Naive thymus-derived CD8-positive, alpha-beta T cell (primary cell): ENCODE measurements around the gene LENG9. TPM values are rescaled to one million over a fixed set of nuclear protein-coding genes. Genes with fewer than 3 reads are reported as not detected.

Experiments
- ATAC-seq, 2 donors: fragments of 150-1000 bp; cut with Tn5 transposase in 1 of 2; sonication (Bioruptor Pico), chemical (Tn5 transposase) in 1 of 2; 1 replicate in 1 of 2; 2 replicates in 1 of 2; pipeline ENCODE4 v1.10.0; 2021; ENCODE audit warnings: mild to moderate bottlenecking in 2 of 2, moderate library complexity in 2 of 2
- POLR2A ChIA-PET: fragments of 350-600 bp; sonication (Branson Sonifier 250); formaldehyde crosslinking; loops from one replicate; lab custom pipeline; 2021; ENCODE audit warnings: antibody characterized with exemption; lab: Charles Lee
- DNase-seq, 10 donors: peaks; one replicate each; pipeline versions ENCODE4 v3.0.0 to v3.0.0-alpha.2; 2020 to 2022
- H3K27ac Mint-ChIP-seq, 10 donors: one replicate each; pipeline ENCODE4 v1.8.0; 2020 to 2022; ENCODE audit warnings: mild to moderate bottlenecking in 10 of 10, mixed read lengths in 10 of 10, moderate library complexity in 4 of 10, inconsistent platforms in 1 of 10
- H3K27me3 Mint-ChIP-seq, 5 donors: one replicate each; pipeline ENCODE4 v1.8.0; 2021 to 2022; ENCODE audit warnings: mixed read lengths in 5 of 5
- H3K36me3 Mint-ChIP-seq, 3 donors: one replicate each; pipeline ENCODE4 v1.8.0; 2020 to 2022; ENCODE audit warnings: mixed read lengths in 3 of 3, mild to moderate bottlenecking in 2 of 3, inconsistent platforms in 1 of 3
- H3K4me1 Mint-ChIP-seq, 4 donors: one replicate each; pipeline ENCODE4 v1.8.0; 2021 to 2022; ENCODE audit warnings: mixed read lengths in 4 of 4
- H3K4me3 Mint-ChIP-seq, 10 donors: one replicate each; pipeline ENCODE4 v1.8.0; 2020 to 2022; ENCODE audit warnings: mild to moderate bottlenecking in 10 of 10, mixed read lengths in 10 of 10, moderate library complexity in 6 of 10, inconsistent platforms in 1 of 10
- H3K9me3 Mint-ChIP-seq, 9 donors: one replicate each; pipeline ENCODE4 v1.8.0; 2020 to 2022; ENCODE audit warnings: mixed read lengths in 9 of 9, mild to moderate bottlenecking in 3 of 9, inconsistent platforms in 1 of 9, moderate library complexity in 1 of 9
- polyA plus RNA-seq, 3 donors: library from polyadenylated mRNA; unstranded; fragments of 300-500 nt; fragmentation: Illumina TruSeq; gene quantifications; one replicate each; pipeline ENCODE4 v1.2.3, GENCODE V29; 2021
- total RNA-seq, 8 experiments: library from RNA in 2 of 8; stranded (reverse) in 2 of 8; gene quantifications; one replicate each; pipeline ENCODE4 v1.2.3 and lab custom pipeline; 2021 to 2026

The LENG9 gene
- total and polyA plus RNA-seq, 5 experiments from 2014 or later = 0.22 to 5.8 (median 2.8) TPM; not detected in 1

DNA sequence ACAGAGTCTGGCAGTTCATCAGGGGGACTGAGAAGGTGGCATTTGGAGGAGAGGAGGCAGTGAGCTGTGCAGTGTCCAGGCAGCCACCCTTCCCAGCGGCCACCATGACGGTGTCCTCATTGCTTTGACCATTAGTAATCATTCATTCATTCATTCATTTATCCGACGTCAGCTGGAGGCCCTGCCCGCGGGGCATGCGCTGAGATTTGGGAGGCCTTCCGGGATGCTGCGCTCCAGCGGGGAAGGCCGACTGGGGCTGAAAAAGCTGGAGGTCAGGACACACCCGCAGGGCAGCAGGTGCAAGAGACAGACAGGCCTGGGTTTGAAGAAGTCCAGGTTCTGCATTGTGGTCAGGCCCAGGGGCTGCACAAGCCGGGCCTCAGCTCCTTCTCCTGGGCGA, 39.4 kb downstream of the LENG9 start:
- ATAC-seq (no peak), DNase-seq (no peak)
- H3K27me3 Mint-ChIP-seq = peaks cover 19 to 61% (median 27%) of the 10 kb centered on the region in 5 donors
- POLR2A ChIA-PET = interaction anchor here (0.7 kb wide), 1 partner anchor 46 kb away, joined by 3 read pairs; no protein-coding TSS in a partner anchor
- no peaks in the 10 kb centered on the region for H3K9me3 Mint-ChIP-seq
- no peak overlapping the region for H3K27ac Mint-ChIP-seq
- no peak overlapping the region for H3K4me3 Mint-ChIP-seq
- peaks cover 0 to 2% (median 0%) of the 10 kb centered on the region in 3 donors for H3K36me3 Mint-ChIP-seq
- H3K4me1 Mint-ChIP-seq = peaks cover under 1 to 3% (median 2%) of the 10 kb centered on the region in 4 donors

GRCh38 chr19:54422136-54422535, 41.4 kb downstream of the LENG9 start:
- Mint-ChIP-seq H3K36me3 (peaks cover 0 to 2% (median 2%) of the 10 kb centered on the region in 3 donors), H3K9me3 (peaks cover 0 to 1% (median 0%) of the 10 kb centered on the region in 9 donors), H3K4me1 (peaks cover 13 to 15% (median 14%) of the 10 kb centered on the region in 4 donors), H3K27ac (no peak overlapping the region), H3K4me3 (no peak overlapping the region), H3K27me3 (peaks cover 23 to 64% (median 37%) of the 10 kb centered on the region in 5 donors)
- DNase-seq (no peak), ATAC-seq (no peak)
- POLR2A ChIA-PET = no interaction called here

GRCh38 chr19:54421521-54421920, 42.1 kb downstream of the LENG9 start:
- peaks cover 22 to 62% (median 37%) of the 10 kb centered on the region in 5 donors for H3K27me3 Mint-ChIP-seq
- H3K36me3 Mint-ChIP-seq = peaks cover 0 to 5% (median 2%) of the 10 kb centered on the region in 3 donors
- ATAC-seq (no peak), DNase-seq (no peak)
- peaks cover 15 to 17% (median 16%) of the 10 kb centered on the region in 4 donors for H3K4me1 Mint-ChIP-seq
- H3K4me3 Mint-ChIP-seq = no peak overlapping the region
- H3K27ac Mint-ChIP-seq = peak overlapping the region in 1 of 10 donors; percentile 29
- POLR2A ChIA-PET = no interaction called here
- H3K9me3 Mint-ChIP-seq = peaks cover 0 to 3% (median 0%) of the 10 kb centered on the region in 9 donors

- H3K4me3 Mint-ChIP-seq = no peak overlapping the region
- no peak for DNase-seq
- peak overlapping the region in 1 of 10 donors; percentile 29 for H3K27ac Mint-ChIP-seq
- POLR2A ChIA-PET = no interaction called here
- peaks cover 0 to 3% (median 0%) of the 10 kb centered on the region in 9 donors for H3K9me3 Mint-ChIP-seq
- H3K4me1 Mint-ChIP-seq = peaks cover 15 to 17% (median 16%) of the 10 kb centered on the region in 4 donors
- peaks cover 0 to 5% (median 2%) of the 10 kb centered on the region in 3 donors for H3K36me3 Mint-ChIP-seq
- ATAC-seq = no peak
- H3K27me3 Mint-ChIP-seq = peaks cover 20 to 59% (median 36%) of the 10 kb centered on the region in 5 donors
Observed at GRCh38 chr19:54421169-54421516, 42.4 kb downstream of the LENG9 start.

GRCh38 chr19:54420383-54421168, 43.0 kb downstream of the LENG9 start:
- peaks cover 18 to 58% (median 41%) of the 10 kb centered on the region in 5 donors for H3K27me3 Mint-ChIP-seq
- DNase-seq = no peak
- peaks cover 17 to 20% (median 18%) of the 10 kb centered on the region in 4 donors for H3K4me1 Mint-ChIP-seq
- H3K9me3 Mint-ChIP-seq = peaks cover 0 to 3% (median 0%) of the 10 kb centered on the region in 9 donors
- POLR2A ChIA-PET = no interaction called here
- H3K36me3 Mint-ChIP-seq = peaks cover 0 to 5% (median 2%) of the 10 kb centered on the region in 3 donors
- ATAC-seq = no peak
- no peak overlapping the region for H3K27ac Mint-ChIP-seq
- no peak overlapping the region for H3K4me3 Mint-ChIP-seq

DNA sequence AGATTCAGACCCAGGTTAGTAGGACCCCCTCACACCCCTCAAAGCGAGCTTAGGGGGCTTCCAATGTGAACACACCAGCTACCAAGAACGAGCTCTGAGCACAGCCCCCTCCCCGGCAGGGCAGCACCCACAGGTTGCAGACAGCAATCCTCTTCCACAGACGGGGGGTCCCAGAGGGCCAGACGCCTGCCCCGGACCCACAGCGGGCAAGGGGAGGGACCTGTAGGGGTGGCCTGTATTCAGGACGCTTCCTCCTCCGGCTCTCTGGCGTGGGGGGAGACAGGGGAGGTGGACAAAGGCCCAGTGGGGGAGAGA, 43.6 kb downstream of the LENG9 start:
- Mint-ChIP-seq H3K27ac (no peak overlapping the region), H3K27me3 (peaks cover 13 to 54% (median 36%) of the 10 kb centered on the region in 5 donors), H3K4me3 (no peak overlapping the region), H3K9me3 (peaks cover 0 to 3% (median 0%) of the 10 kb centered on the region in 9 donors), H3K36me3 (peaks cover 0 to 5% (median 2%) of the 10 kb centered on the region in 3 donors), H3K4me1 (peaks cover 17 to 20% (median 19%) of the 10 kb centered on the region in 4 donors)
- ATAC-seq = no peak
- DNase-seq = no peak
- POLR2A ChIA-PET = no interaction called here

DNA sequence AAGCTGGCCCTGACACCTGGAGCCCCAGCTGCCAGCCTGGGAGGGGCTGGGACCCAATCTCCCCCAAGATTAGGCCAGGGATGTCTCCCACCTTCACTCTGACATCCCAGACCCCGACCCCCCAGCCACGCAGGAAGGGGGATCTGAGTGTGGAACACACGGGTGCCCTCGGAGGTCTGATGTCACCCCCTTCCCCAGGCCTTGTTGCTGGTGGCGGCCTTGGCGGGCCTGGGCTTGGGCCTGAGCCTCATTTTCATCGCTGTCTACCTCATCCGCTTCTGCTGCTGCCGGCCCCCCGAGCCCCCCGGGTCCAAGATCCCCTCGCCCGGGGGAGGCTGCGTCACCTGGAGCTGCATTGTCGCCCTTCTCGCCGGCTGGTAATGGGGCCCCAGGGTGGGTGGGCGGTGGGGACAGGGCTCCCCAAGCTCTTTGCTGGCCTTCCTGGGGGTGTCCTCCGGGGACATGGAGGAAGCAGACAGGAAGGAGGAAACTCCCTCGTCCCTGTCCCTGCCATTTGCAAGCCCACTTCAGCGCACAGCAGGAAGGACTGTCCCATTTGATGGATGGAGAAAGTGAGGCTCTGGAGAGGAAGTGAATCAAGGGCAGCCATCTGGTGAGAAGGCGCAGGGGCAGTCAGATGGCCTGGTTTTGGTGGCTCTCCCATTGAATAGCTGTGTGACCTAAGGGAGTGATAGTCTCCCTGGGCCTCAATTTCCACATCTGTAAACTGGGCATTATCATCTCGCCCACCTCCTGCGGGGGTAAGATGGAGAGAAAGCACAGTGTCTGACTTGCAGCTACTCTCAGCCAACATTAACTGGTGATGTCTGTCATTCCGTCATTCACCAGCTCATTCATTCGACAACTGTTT, 44.4 kb downstream of the LENG9 start:
- Mint-ChIP-seq H3K36me3 (peaks cover 0 to 5% (median 2%) of the 10 kb centered on the region in 3 donors), H3K27me3 (peaks cover 12 to 55% (median 37%) of the 10 kb centered on the region in 5 donors), H3K4me3 (no peak overlapping the region), H3K27ac (peak overlapping the region in 1 of 10 donors; percentile 59), H3K4me1 (peaks cover 17 to 24% (median 20%) of the 10 kb centered on the region in 4 donors), H3K9me3 (peaks cover 0 to 3% (median 0%) of the 10 kb centered on the region in 9 donors)
- DNase-seq = no peak
- POLR2A ChIA-PET = no interaction called here
- ATAC-seq = no peak

GRCh38 chr19:54418030-54418929, 45.3 kb downstream of the LENG9 start:
- Mint-ChIP-seq H3K4me3 (peak overlapping the region; percentile 41 to 83 (median 66)), H3K27ac (peak overlapping the region in 6 of 10 donors; percentile 0 to 90 (median 44)), H3K4me1 (peaks cover 17 to 24% (median 20%) of the 10 kb centered on the region in 4 donors), H3K36me3 (peaks cover 0 to 8% (median 0%) of the 10 kb centered on the region in 3 donors), H3K27me3 (peaks cover 16 to 55% (median 38%) of the 10 kb centered on the region in 5 donors), H3K9me3 (peaks cover 0 to 12% (median 0%) of the 10 kb centered on the region in 9 donors)
- POLR2A ChIA-PET = no interaction called here
- DNase-seq (peak in 2 of 10 donors; percentile 26 to 30), ATAC-seq (peak; percentile 66 to 70)

DNA sequence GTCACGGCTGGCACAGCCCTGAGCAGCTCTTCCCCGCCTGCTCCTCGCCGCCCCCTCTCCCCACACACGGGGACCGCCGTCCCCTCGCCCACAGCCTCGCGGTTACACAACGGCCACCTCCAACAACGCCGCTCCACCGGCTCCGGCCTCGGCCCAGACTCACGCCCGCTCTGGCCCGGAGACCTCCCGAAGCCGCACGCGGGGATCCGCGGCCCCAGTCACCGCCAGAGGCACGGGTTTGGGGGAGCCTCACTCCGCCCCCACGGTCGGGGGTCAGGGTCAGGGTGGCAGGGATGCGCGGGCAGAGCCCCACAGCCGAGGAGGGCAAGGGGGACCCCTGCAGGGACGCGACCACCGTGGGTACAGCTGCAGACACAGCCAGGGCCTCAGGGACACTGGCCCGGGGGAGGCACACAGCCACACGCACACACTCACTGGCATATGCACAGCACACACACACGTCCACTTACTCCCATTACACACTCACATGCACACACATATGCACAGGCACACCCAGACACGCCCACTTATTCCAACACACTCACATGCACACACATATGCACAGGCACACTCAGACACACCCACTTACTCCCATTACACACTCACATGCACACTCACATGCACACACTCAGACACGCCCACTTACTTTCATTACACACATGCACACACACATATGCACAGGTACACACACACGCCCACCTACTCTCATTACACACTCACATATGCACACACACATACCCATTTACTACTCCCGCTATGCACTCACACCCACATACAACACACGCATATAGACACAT, 46.7 kb downstream of the LENG9 start:
- peak overlapping the region in 5 of 10 donors; percentile 1 to 58 (median 16) for H3K4me3 Mint-ChIP-seq
- H3K27ac Mint-ChIP-seq = peak overlapping the region in 3 of 10 donors; percentile 0 to 33 (median 19)
- DNase-seq (no peak), ATAC-seq (no peak)
- POLR2A ChIA-PET = no interaction called here
- peaks cover 17 to 24% (median 20%) of the 10 kb centered on the region in 4 donors for H3K4me1 Mint-ChIP-seq
- peaks cover 18 to 55% (median 42%) of the 10 kb centered on the region in 5 donors for H3K27me3 Mint-ChIP-seq
- peaks cover 0 to 10% (median 0%) of the 10 kb centered on the region in 3 donors for H3K36me3 Mint-ChIP-seq
- H3K9me3 Mint-ChIP-seq = peaks cover 0 to 12% (median 0%) of the 10 kb centered on the region in 9 donors

DNA sequence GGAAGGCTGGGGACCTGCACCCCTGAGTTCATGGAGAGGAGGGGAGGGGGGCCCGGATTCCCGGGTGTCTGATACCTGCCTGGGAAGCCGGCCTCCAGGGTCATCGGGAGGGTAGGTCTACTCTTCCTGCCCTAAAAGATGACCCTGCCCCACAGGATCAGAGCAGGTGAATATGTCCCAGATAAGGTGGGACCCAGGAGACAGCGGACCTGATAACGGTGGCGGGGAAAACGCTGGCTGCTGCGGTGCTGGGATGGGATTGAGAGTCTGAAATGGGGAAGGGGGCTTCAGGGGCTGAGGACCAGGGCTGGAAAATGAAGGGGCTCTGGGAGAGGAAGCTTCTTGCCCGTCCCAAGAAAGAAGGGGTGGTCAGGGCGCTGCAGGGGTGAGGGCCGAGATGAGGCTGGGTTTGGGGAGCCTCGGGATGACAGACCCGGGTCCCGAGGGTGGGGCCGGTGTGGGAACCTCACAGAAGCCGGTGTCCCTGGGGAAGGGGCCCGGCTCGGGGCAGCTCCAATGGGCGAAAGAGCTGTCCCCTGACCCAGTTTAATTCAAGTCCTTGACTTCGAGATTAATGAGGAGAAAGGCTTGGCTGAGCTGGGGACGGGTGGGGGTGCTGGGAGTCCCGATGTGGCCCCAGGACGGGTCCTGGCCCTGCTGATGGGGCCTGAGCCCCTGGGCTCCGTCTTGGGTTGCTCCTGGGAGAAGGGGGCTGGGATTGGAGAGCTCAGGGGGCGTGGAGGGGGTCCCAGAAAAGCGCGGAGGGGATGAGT, 47.5 kb downstream of the LENG9 start:
- H3K27me3 Mint-ChIP-seq = peaks cover 18 to 54% (median 44%) of the 10 kb centered on the region in 5 donors
- no peak overlapping the region for H3K27ac Mint-ChIP-seq
- peak overlapping the region in 6 of 10 donors; percentile 5 to 48 (median 24) for H3K4me3 Mint-ChIP-seq

More for the DNA sequence above, 47.5 kb downstream of the LENG9 start:
- Mint-ChIP-seq H3K36me3 (peaks cover 0 to 10% (median 0%) of the 10 kb centered on the region in 3 donors), H3K9me3 (peaks cover 0 to 12% (median 0%) of the 10 kb centered on the region in 9 donors), H3K4me1 (peaks cover 17 to 24% (median 20%) of the 10 kb centered on the region in 4 donors)
- ATAC-seq (no peak), DNase-seq (no peak)
- POLR2A ChIA-PET = interaction anchor here (1.2 kb wide), 1 partner anchor 33 kb away, joined by 4 read pairs; the partner anchor contains the start of gene LENG8
